Endodermal cell (in vitro differentiated cells): ENCODE measurements around the gene CACNA1D. TPM values are rescaled to one million over a fixed set of nuclear protein-coding genes. Genes with fewer than 3 reads are reported as not detected.

Experiments
- DNase-seq: peaks from one replicate; pipeline ENCODE4 v3.0.0-alpha.2; 2017
- H3K27ac ChIP-seq: 2 replicates; pipeline ENCODE4 v1.5.1; 2013; ENCODE audit warnings: mild to moderate bottlenecking, low read depth, low read length, moderate library complexity
- H3K27me3 ChIP-seq: 2 replicates; pipeline ENCODE4 v1.6.1; 2013; ENCODE audit warnings: mild to moderate bottlenecking, low read length, moderate library complexity; ENCODE audit not compliant: insufficient read depth, control insufficient read depth, poor library complexity, severe bottlenecking
- H3K36me3 ChIP-seq: 2 replicates; pipeline ENCODE4 v1.7.0; 2013; ENCODE audit warnings: mild to moderate bottlenecking, low read length, moderate library complexity; ENCODE audit not compliant: control insufficient read depth, insufficient read depth
- H3K4me1 ChIP-seq: one replicate; pipeline ENCODE4 v1.7.0; 2013; ENCODE audit warnings: low read length; ENCODE audit not compliant: control insufficient read depth, insufficient read depth
- H3K4me3 ChIP-seq: 2 replicates; pipeline ENCODE4 v1.5.1; 2013; ENCODE audit warnings: mild to moderate bottlenecking, low read length, moderate library complexity
- H3K9ac ChIP-seq: 2 replicates; pipeline ENCODE4 v1.6.1; 2013; ENCODE audit warnings: mild to moderate bottlenecking, low read length, moderate library complexity; ENCODE audit not compliant: poor library complexity, severe bottlenecking; ENCODE audit errors: extremely low read depth
- H3K9me3 ChIP-seq: 2 replicates; pipeline ENCODE4 v1.6.1; 2013; ENCODE audit warnings: mild to moderate bottlenecking, low read length, moderate library complexity; ENCODE audit not compliant: control insufficient read depth
- H3K27ac Mint-ChIP-seq: 2 replicates; pipeline ENCODE4 v1.8.0; 2020; ENCODE audit warnings: mixed read lengths
- H3K27me3 Mint-ChIP-seq: 2 replicates; pipeline ENCODE4 v1.8.0; 2021; ENCODE audit warnings: mild to moderate bottlenecking, mixed read lengths; ENCODE audit not compliant: insufficient read depth
- H3K36me3 Mint-ChIP-seq: 2 replicates; pipeline ENCODE4 v1.8.0; 2020; ENCODE audit warnings: low read depth, mixed read lengths
- H3K4me1 Mint-ChIP-seq: 2 replicates; pipeline ENCODE4 v1.8.0; 2020; ENCODE audit warnings: mixed read lengths
- H3K4me3 Mint-ChIP-seq: 2 replicates; pipeline ENCODE4 v1.8.0; 2020; ENCODE audit warnings: mild to moderate bottlenecking, moderate library complexity, mixed read lengths
- H3K9me3 Mint-ChIP-seq: 2 replicates; pipeline ENCODE4 v1.8.0; 2020; ENCODE audit warnings: mild to moderate bottlenecking, mixed read lengths
- CTCF ChIP-seq: fragments of 200-600 bp; sonication (generic); conservative IDR thresholded peaks from 2 replicates; pipeline ENCODE4 v1.5.0; 2021; ENCODE audit warnings: antibody characterized with exemption, mild to moderate bottlenecking
- WGBS, 2 experiments: methylation state at CpG; one replicate each; pipeline versions ENCODE4 v1.1.5 to v1.1.7; 2013; ENCODE audit warnings: missing lambda C conversion rate in 2 of 2, mixed read lengths in 1 of 2; ENCODE audit not compliant: insufficient coverage in 1 of 2, insufficient read length in 1 of 2; 5-methylcytosine and 5-hydroxymethylcytosine counted together
- total RNA-seq, 2 donors: library from RNA; stranded (reverse); fragmentation: NEBNext Ultra II Directional in 1 of 2; extraction: Animal tissue kit (Norgen Biotek cat#: 25700) in 1 of 2; gene quantifications; 2 replicates in 1 of 2; 3 replicates in 1 of 2; pipeline ENCODE4 v1.2.1, GENCODE V29; 2021

The CACNA1D gene
- total RNA-seq, 2 donors from 2014 or later = 2.2 to 3.8 TPM

GRCh38 chr3:53526704-53527055 is 32.3 kb downstream of the CACNA1D start:
- Histone ChIP-seq H3K27me3 (peaks cover 4% of the 10 kb centered on the region), H3K4me3 (no peak overlapping the region), H3K27ac (no peak overlapping the region), H3K9ac (no peak overlapping the region), H3K36me3 (no peaks in the 10 kb centered on the region), H3K9me3 (no peaks in the 10 kb centered on the region), H3K4me1 (no peaks in the 10 kb centered on the region)
- no peak for TF ChIP-seq CTCF
- no peaks in the 10 kb centered on the region for H3K36me3 Mint-ChIP-seq
- no peak overlapping the region for H3K4me3 Mint-ChIP-seq
- H3K27me3 Mint-ChIP-seq = peaks cover 23% of the 10 kb centered on the region
- 94% methylated on average over 4 of the region's 4 CpGs; no CpG with 5 or more reads in 1 of the 2 experiments for WGBS, 2 experiments
- no peak overlapping the region for H3K27ac Mint-ChIP-seq
- no peak for DNase-seq
- H3K4me1 Mint-ChIP-seq = peaks cover 5% of the 10 kb centered on the region
- H3K9me3 Mint-ChIP-seq = no peaks in the 10 kb centered on the region

- Histone ChIP-seq H3K27ac (no peak overlapping the region), H3K4me1 (no peaks in the 10 kb centered on the region), H3K36me3 (no peaks in the 10 kb centered on the region), H3K4me3 (no peak overlapping the region), H3K9me3 (no peaks in the 10 kb centered on the region), H3K9ac (no peak overlapping the region), H3K27me3 (peaks cover 7% of the 10 kb centered on the region)
- Mint-ChIP-seq H3K27me3 (peaks cover 49% of the 10 kb centered on the region), H3K4me1 (peaks cover 22% of the 10 kb centered on the region), H3K36me3 (no peaks in the 10 kb centered on the region), H3K27ac (no peak overlapping the region), H3K4me3 (no peak overlapping the region), H3K9me3 (no peaks in the 10 kb centered on the region)
- TF ChIP-seq CTCF = no peak
- WGBS, 2 experiments = 96 to 100% methylated on average over 2 to 4 of the region's 4 CpGs
- DNase-seq = no peak
Observed at GRCh38 chr3:53530205-53530604, 35.8 kb downstream of the CACNA1D start.

- no peaks in the 10 kb centered on the region for H3K36me3 ChIP-seq
- H3K36me3 Mint-ChIP-seq = no peaks in the 10 kb centered on the region
- H3K27ac Mint-ChIP-seq = no peak overlapping the region
- H3K4me3 ChIP-seq = no peak overlapping the region
- H3K9ac ChIP-seq = no peak overlapping the region
- H3K27me3 Mint-ChIP-seq = peaks cover 51% of the 10 kb centered on the region
- no peak overlapping the region for H3K4me3 Mint-ChIP-seq
- TF ChIP-seq CTCF = no peak
- H3K4me1 Mint-ChIP-seq = peaks cover 25% of the 10 kb centered on the region
- H3K4me1 ChIP-seq = no peaks in the 10 kb centered on the region
- H3K9me3 Mint-ChIP-seq = no peaks in the 10 kb centered on the region
- WGBS, 2 experiments = 78 to 82% methylated on average over 3 of the region's 3 CpGs
- H3K27ac ChIP-seq = no peak overlapping the region
- peaks cover 9% of the 10 kb centered on the region for H3K27me3 ChIP-seq
- no peaks in the 10 kb centered on the region for H3K9me3 ChIP-seq
- DNase-seq = peak; percentile 59
Observed at GRCh38 chr3:53531749-53532148, 37.3 kb downstream of the CACNA1D start.
